Trophoblast cell (in vitro differentiated cells and primary cell): ENCODE data around the gene UNC80.

ENCODE experiments used
- DNase-seq, 2 donors: peaks; one replicate each; pipeline ENCODE4 v3.0.0-alpha.2; 2016
- H2AFZ ChIP-seq: 2 replicates; pipeline ENCODE4 v1.6.1; 2013; ENCODE audit warnings: low read length, moderate library complexity, mild to moderate bottlenecking; ENCODE audit not compliant: insufficient read depth, poor library complexity
- H2AK5ac ChIP-seq: 2 replicates; pipeline ENCODE4 v1.6.1; 2013; ENCODE audit warnings: mild to moderate bottlenecking, low read length
- H2BK120ac ChIP-seq: 2 replicates; pipeline ENCODE4 v1.6.1; 2013; ENCODE audit warnings: low read length, mild to moderate bottlenecking, moderate library complexity; ENCODE audit not compliant: insufficient read depth, poor library complexity
- H2BK12ac ChIP-seq: 2 replicates; pipeline ENCODE4 v1.6.1; 2013; ENCODE audit warnings: mild to moderate bottlenecking, low read length, moderate library complexity
- H2BK5ac ChIP-seq: 2 replicates; pipeline ENCODE4 v1.6.1; 2013; ENCODE audit warnings: low read length, low read depth, moderate library complexity, mild to moderate bottlenecking; ENCODE audit not compliant: poor library complexity
- H3K14ac ChIP-seq: 2 replicates; pipeline ENCODE4 v1.6.1; 2013; ENCODE audit warnings: mild to moderate bottlenecking, low read length
- H3K18ac ChIP-seq: 2 replicates; pipeline ENCODE4 v1.6.1; 2013; ENCODE audit warnings: mild to moderate bottlenecking, low read length
- H3K23ac ChIP-seq: 2 replicates; pipeline ENCODE4 v1.6.1; 2013; ENCODE audit warnings: low read length
- H3K27ac ChIP-seq: 2 replicates; pipeline ENCODE4 v1.5.1; 2013; ENCODE audit warnings: low read depth, mild to moderate bottlenecking, inconsistent platforms, low read length, moderate library complexity
- H3K27me3 ChIP-seq: 2 replicates; pipeline ENCODE4 v1.6.1; 2013; ENCODE audit warnings: inconsistent platforms, mild to moderate bottlenecking, low read length, moderate library complexity; ENCODE audit not compliant: insufficient read depth
- H3K36me3 ChIP-seq, 2 experiments: 1 replicate in 1 of 2; 2 replicates in 1 of 2; pipeline ENCODE4 v1.6.1; 2013; ENCODE audit warnings: low read length in 2 of 2, mild to moderate bottlenecking in 2 of 2, moderate library complexity in 1 of 2; ENCODE audit not compliant: insufficient read depth in 2 of 2, control insufficient read depth in 1 of 2
- H3K4ac ChIP-seq: 2 replicates; pipeline ENCODE4 v1.6.1; 2013; ENCODE audit warnings: low read depth, mild to moderate bottlenecking, low read length, moderate library complexity
- H3K4me1 ChIP-seq, 2 experiments: 1 replicate in 1 of 2; 2 replicates in 1 of 2; pipeline ENCODE4 v1.6.1; 2013; ENCODE audit warnings: low read length in 2 of 2, mild to moderate bottlenecking in 2 of 2, moderate library complexity in 1 of 2; ENCODE audit not compliant: insufficient read depth in 2 of 2, control insufficient read depth in 1 of 2
- H3K4me2 ChIP-seq: 2 replicates; pipeline ENCODE4 v1.6.1; 2013; ENCODE audit warnings: inconsistent platforms, mild to moderate bottlenecking, low read length, moderate library complexity
- H3K4me3 ChIP-seq: 2 replicates; pipeline ENCODE4 v1.5.1; 2013; ENCODE audit warnings: mild to moderate bottlenecking, low read depth, low read length, inconsistent platforms
- H3K79me1 ChIP-seq: one replicate; pipeline ENCODE4 v1.6.1; 2013; ENCODE audit warnings: low read length
- H3K79me2 ChIP-seq: 2 replicates; pipeline ENCODE4 v1.6.1; 2013; ENCODE audit warnings: low read length, mild to moderate bottlenecking; ENCODE audit not compliant: control insufficient read depth, insufficient read depth, poor library complexity
- H3K9ac ChIP-seq: 2 replicates; pipeline ENCODE4 v1.6.1; 2013; ENCODE audit warnings: mild to moderate bottlenecking, low read length
- H3K9me3 ChIP-seq: 2 replicates; pipeline ENCODE4 v1.6.1; 2013; ENCODE audit warnings: low read depth, mild to moderate bottlenecking, control low read depth, inconsistent platforms, low read length; ENCODE audit not compliant: insufficient read depth
- H4K12ac ChIP-seq: 2 replicates; pipeline ENCODE4 v1.6.1; 2013; ENCODE audit warnings: low read depth, mild to moderate bottlenecking, low read length, moderate library complexity
- H4K8ac ChIP-seq: 2 replicates; pipeline ENCODE4 v1.6.1; 2013; ENCODE audit warnings: low read depth, mild to moderate bottlenecking, low read length, moderate library complexity
- H4K91ac ChIP-seq: one replicate; pipeline ENCODE4 v1.6.1; 2013; ENCODE audit warnings: low read depth, mild to moderate bottlenecking, low read length, moderate library complexity
- WGBS: extraction: QIAGEN DNeasy Blood & Tissue Kit; methylation state at CpG from one replicate; pipeline ENCODE4 v1.1.7; 2013; ENCODE audit warnings: missing lambda C conversion rate; ENCODE audit not compliant: insufficient read length, insufficient coverage; ENCODE audit errors: extremely low coverage; 5-methylcytosine and 5-hydroxymethylcytosine counted together

Gene UNC80

GRCh38 chr2:209960045-209960444 lies 188.4 kb downstream of the UNC80 start:
- Histone ChIP-seq H4K91ac (no peak overlapping the region), H2BK120ac (no peak overlapping the region), H3K79me1 (no peaks in the 10 kb centered on the region), H4K8ac (no peak overlapping the region), H3K27ac (no peak overlapping the region), H3K4me1 (peaks cover 0 to 3% of the 10 kb centered on the region in 2 experiments), H2BK12ac (no peak overlapping the region), H2BK5ac (no peak overlapping the region), H3K27me3 (no peaks in the 10 kb centered on the region), H4K12ac (no peak overlapping the region), H3K4me3 (no peak overlapping the region), H3K18ac (no peak overlapping the region), H3K9ac (no peak overlapping the region), H2AK5ac (no peak overlapping the region), H3K14ac (no peak overlapping the region), H3K9me3 (no peaks in the 10 kb centered on the region), H3K79me2 (no peaks in the 10 kb centered on the region), H3K36me3 (no peaks in the 10 kb centered on the region), H3K23ac (no peak overlapping the region), H3K4me2 (no peak overlapping the region), H3K4ac (no peak overlapping the region), H2AFZ (no peak overlapping the region)
- no CpG with 5 or more reads among the region's 7 CpGs for WGBS
- no peak for DNase-seq

- Histone ChIP-seq H3K27ac (no peak overlapping the region), H3K9me3 (no peaks in the 10 kb centered on the region), H3K4me1 (peaks cover 0 to 3% of the 10 kb centered on the region in 2 experiments), H3K9ac (no peak overlapping the region), H2BK5ac (no peak overlapping the region), H3K4me2 (peak overlapping the region; percentile 33), H2AFZ (no peak overlapping the region), H4K12ac (no peak overlapping the region), H3K79me1 (no peaks in the 10 kb centered on the region), H3K23ac (no peak overlapping the region), H2AK5ac (no peak overlapping the region), H3K27me3 (no peaks in the 10 kb centered on the region), H3K36me3 (no peaks in the 10 kb centered on the region), H3K18ac (no peak overlapping the region), H3K4me3 (no peak overlapping the region), H3K14ac (no peak overlapping the region), H2BK120ac (no peak overlapping the region), H4K8ac (no peak overlapping the region), H3K79me2 (no peaks in the 10 kb centered on the region), H3K4ac (no peak overlapping the region), H4K91ac (no peak overlapping the region), H2BK12ac (no peak overlapping the region)
- WGBS: no CpG with 5 or more reads among the region's 4 CpGs
- DNase-seq: peak; percentile 22 to 68
Observed at GRCh38 chr2:209960676-209961630, 189.3 kb downstream of the UNC80 start.

GRCh38 chr2:209965723-209966122 lies 194.1 kb downstream of the UNC80 start:
- Histone ChIP-seq H3K23ac (no peak overlapping the region), H2AK5ac (no peak overlapping the region), H3K4me2 (no peak overlapping the region), H3K18ac (no peak overlapping the region), H3K79me2 (no peaks in the 10 kb centered on the region), H4K8ac (no peak overlapping the region), H2AFZ (no peak overlapping the region), H3K4ac (no peak overlapping the region), H3K14ac (no peak overlapping the region), H2BK5ac (no peak overlapping the region), H3K79me1 (no peaks in the 10 kb centered on the region), H2BK120ac (no peak overlapping the region), H4K12ac (no peak overlapping the region), H3K27ac (no peak overlapping the region), H3K4me1 (peaks cover 0 to under 1% of the 10 kb centered on the region in 2 experiments), H3K27me3 (no peaks in the 10 kb centered on the region), H3K4me3 (no peak overlapping the region), H3K36me3 (no peaks in the 10 kb centered on the region), H3K9me3 (no peaks in the 10 kb centered on the region), H3K9ac (no peak overlapping the region), H4K91ac (no peak overlapping the region), H2BK12ac (no peak overlapping the region)
- DNase-seq: no peak
- WGBS: no CpG with 5 or more reads among the region's 2 CpGs

- H3K36me3 ChIP-seq: no peaks in the 10 kb centered on the region
- no peak overlapping the region for H3K14ac ChIP-seq
- H3K9me3 ChIP-seq: no peaks in the 10 kb centered on the region
- no peak overlapping the region for H4K8ac ChIP-seq
- H4K12ac ChIP-seq: no peak overlapping the region
- H3K27me3 ChIP-seq: no peaks in the 10 kb centered on the region
- no peak overlapping the region for H3K4ac ChIP-seq
- DNase-seq: no peak
- H2AK5ac ChIP-seq: no peak overlapping the region
- H3K4me2 ChIP-seq: no peak overlapping the region
- H2BK120ac ChIP-seq: no peak overlapping the region
- no peaks in the 10 kb centered on the region for H3K79me1 ChIP-seq
- no peak overlapping the region for H3K23ac ChIP-seq
- no peaks in the 10 kb centered on the region for H3K79me2 ChIP-seq
- no peak overlapping the region for H2BK5ac ChIP-seq
- H4K91ac ChIP-seq: no peak overlapping the region
- H2BK12ac ChIP-seq: no peak overlapping the region
- WGBS: no CpG with 5 or more reads among the region's 4 CpGs
- peaks cover 0 to 2% of the 10 kb centered on the region in 2 experiments for H3K4me1 ChIP-seq
- H3K4me3 ChIP-seq: no peak overlapping the region
- no peak overlapping the region for H3K27ac ChIP-seq
- H2AFZ ChIP-seq: no peak overlapping the region
- H3K18ac ChIP-seq: no peak overlapping the region
- H3K9ac ChIP-seq: no peak overlapping the region
Observed at GRCh38 chr2:209969692-209970091, 198.1 kb downstream of the UNC80 start.
